Testis (tissue), 3 donors: ENCODE data around the gene FHL2. TPM values are rescaled to one million over a fixed set of nuclear protein-coding genes. Genes with fewer than 3 reads are reported as not detected.

Experiments used
- DNase-seq: peaks from one replicate; pipeline ENCODE4 v3.0.0-alpha.2; 2019
- H3K27ac ChIP-seq, 2 donors: fragments of 200-600 bp; sonication (generic); one replicate each; pipeline ENCODE4 v1.5.1; 2019
- H3K27me3 ChIP-seq: fragments of 200-600 bp; sonication (generic); one replicate; pipeline ENCODE4 v1.5.1; 2019
- H3K36me3 ChIP-seq: fragments of 200-600 bp; sonication (generic); one replicate; pipeline ENCODE4 v1.5.1; 2017; ENCODE audit warnings: low read depth; ENCODE audit errors: missing control alignments
- H3K4me1 ChIP-seq: fragments of 200-600 bp; sonication (generic); one replicate; pipeline ENCODE4 v1.5.1; 2019
- H3K4me3 ChIP-seq, 2 donors: fragments of 200-600 bp; sonication (generic); one replicate each; pipeline ENCODE4 v1.5.1; 2017 to 2019
- H3K9me3 ChIP-seq: fragments of 200-600 bp; sonication (generic); one replicate; pipeline ENCODE4 v1.5.1; 2017
- CTCF ChIP-seq, 3 experiments: fragments of 450-650 bp in 2 of 3; fragments of 200-600 bp in 1 of 3; sonication (generic) in 1 of 3; IDR thresholded peaks; one replicate each; pipeline ENCODE4 v1.5.1; 2016 to 2019; ENCODE audit warnings: antibody characterized with exemption in 3 of 3, mild to moderate bottlenecking in 2 of 3, moderate library complexity in 1 of 3
- POLR2A ChIP-seq: fragments of 450-650 bp; IDR thresholded peaks from one replicate; pipeline ENCODE4 v1.6.1; 2017; ENCODE audit warnings: antibody characterized with exemption, mild to moderate bottlenecking, moderate library complexity
- WGBS, 2 donors: methylation state at CpG; one replicate each; pipeline ENCODE4 v1.1.5; 2018; 5-methylcytosine and 5-hydroxymethylcytosine counted together
- intact Hi-C: fragments of 100-400 bp; cut with DNase I; formaldehyde crosslinking; loops from one replicate; pipeline ENCODE4 v1.15.1; 2023; ENCODE audit warnings: low total_unique reads
- polyA plus RNA-seq: library from polyadenylated mRNA; stranded (reverse); fragments of 350-450 nt; fragmentation: Illumina TruSeq; extraction: RNeasy Lipid Tissue Mini Kit (QIAGEN cat#74804); gene quantifications from one replicate; pipeline ENCODE4 v1.2.3, GENCODE V29; 2014; ENCODE audit warnings: low read depth, low replicate concordance; ENCODE audit not compliant: insufficient read depth
- total RNA-seq, 2 donors: library from RNA; depleted of rRNA; stranded (reverse); fragments of >200 nt; gene quantifications; one replicate each; pipeline ENCODE4 v1.2.3, GENCODE V29; 2016

FHL2 gene
- total and polyA plus RNA-seq, 3 donors from 2014 or later = 76.9 to 154 (median 99.3) TPM

- DNase-seq = no peak
- H3K4me3 ChIP-seq = no peak overlapping the region
- H3K27ac ChIP-seq = peak overlapping the region; percentile 56 to 84
- no peaks in the 10 kb centered on the region for H3K27me3 ChIP-seq
- intact Hi-C loops = loop anchor here (10.0 kb wide), 1 partner anchor 115 kb away; no protein-coding TSS in a partner anchor
- TF ChIP-seq POLR2A = no peak
- TF ChIP-seq CTCF (IDR thresholded peaks at IDR 0.05) = no peak
- no peaks in the 10 kb centered on the region for H3K36me3 ChIP-seq
- peaks cover 83% of the 10 kb centered on the region for H3K4me1 ChIP-seq
- 73% methylated on average over 7 of the region's 7 CpGs for WGBS, 2 donors
- H3K9me3 ChIP-seq = no peaks in the 10 kb centered on the region
These were observed 19.1 kb downstream of the FHL2 start for GRCh38 chr2:105379741-105380186.

- peaks cover 83% of the 10 kb centered on the region for H3K4me1 ChIP-seq
- H3K4me3 ChIP-seq = no peak overlapping the region
- intact Hi-C loops = loop anchor here (10.0 kb wide), 1 partner anchor 116 kb away; no protein-coding TSS in a partner anchor
- TF ChIP-seq POLR2A (no peak), CTCF (IDR thresholded peaks at IDR 0.05) (no peak)
- no peaks in the 10 kb centered on the region for H3K9me3 ChIP-seq
- H3K27ac ChIP-seq = peak overlapping the region in 1 of 2 donors; percentile 84
- H3K36me3 ChIP-seq = no peaks in the 10 kb centered on the region
- DNase-seq = no peak
- 76 to 80% methylated on average over 4 of the region's 4 CpGs for WGBS, 2 donors
- H3K27me3 ChIP-seq = no peaks in the 10 kb centered on the region
These were observed 19.9 kb downstream of the FHL2 start for GRCh38 chr2:105378921-105379383.

- no peak for DNase-seq
- intact Hi-C loops = loop anchor here (10.0 kb wide), 1 partner anchor 116 kb away; no protein-coding TSS in a partner anchor
- Histone ChIP-seq H3K4me1 (peaks cover 83% of the 10 kb centered on the region), H3K36me3 (no peaks in the 10 kb centered on the region), H3K27me3 (no peaks in the 10 kb centered on the region), H3K9me3 (no peaks in the 10 kb centered on the region), H3K4me3 (no peak overlapping the region), H3K27ac (peak overlapping the region; percentile 20 to 84)
- TF ChIP-seq CTCF (IDR thresholded peaks at IDR 0.05) (no peak), POLR2A (no peak)
- 70 to 77% methylated on average over 12 of the region's 12 CpGs for WGBS, 2 donors
These were observed 20.5 kb downstream of the FHL2 start for GRCh38 chr2:105378276-105378840.

GRCh38 chr2:105377871-105378270 lies 21.0 kb downstream of the FHL2 start:
- no peaks in the 10 kb centered on the region for H3K27me3 ChIP-seq
- TF ChIP-seq CTCF (IDR thresholded peaks at IDR 0.05) = no peak
- no peak for TF ChIP-seq POLR2A
- no peaks in the 10 kb centered on the region for H3K9me3 ChIP-seq
- DNase-seq = no peak
- H3K4me1 ChIP-seq = peaks cover 83% of the 10 kb centered on the region
- peak overlapping the region; percentile 20 to 84 for H3K27ac ChIP-seq
- no peak overlapping the region for H3K4me3 ChIP-seq
- 63 to 68% methylated on average over 3 of the region's 3 CpGs for WGBS, 2 donors
- no peaks in the 10 kb centered on the region for H3K36me3 ChIP-seq
- intact Hi-C loops = loop anchor here (10.0 kb wide), 1 partner anchor 117 kb away; no protein-coding TSS in a partner anchor
